ENCODE results near the gene SLC6A6.

The SLC6A6 gene

GRCh38 chr3:14372587-14372986, 29.8 kb upstream of the SLC6A6 start:
- DNase-seq = no peak

- DNase-seq = no peak
Measured at GRCh38 chr3:14373753-14374376, 28.5 kb upstream of the SLC6A6 start.

GRCh38 chr3:14374444-14374883, 27.9 kb upstream of the SLC6A6 start:
- DNase-seq = no peak

GRCh38 chr3:14375192-14375591, 27.2 kb upstream of the SLC6A6 start:
- DNase-seq = no peak

- DNase-seq = no peak
Measured at GRCh38 chr3:14376348-14377043, 25.9 kb upstream of the SLC6A6 start.

- no peak for DNase-seq
Measured at GRCh38 chr3:14377044-14377837, 25.2 kb upstream of the SLC6A6 start.

GRCh38 chr3:14377838-14378169, 24.6 kb upstream of the SLC6A6 start:
- DNase-seq = peak; percentile 53

GRCh38 chr3:14378415-14378814, 24.0 kb upstream of the SLC6A6 start:
- DNase-seq = no peak

- no peak for DNase-seq
Measured at GRCh38 chr3:14379843-14380242, 22.6 kb upstream of the SLC6A6 start.

- no peak for DNase-seq
Measured at GRCh38 chr3:14386254-14386653, 16.2 kb upstream of the SLC6A6 start.

- no peak for DNase-seq
Measured at GRCh38 chr3:14388201-14388600, 14.2 kb upstream of the SLC6A6 start.

GRCh38 chr3:14389166-14389606, 13.2 kb upstream of the SLC6A6 start:
- no peak for DNase-seq

- no peak for DNase-seq
Measured at GRCh38 chr3:14389716-14390115, 12.7 kb upstream of the SLC6A6 start.

- DNase-seq = no peak
Measured at GRCh38 chr3:14391033-14391432, 11.4 kb upstream of the SLC6A6 start.

GRCh38 chr3:14392231-14392630, 10.2 kb upstream of the SLC6A6 start:
- DNase-seq = no peak

GRCh38 chr3:14392803-14393319, 9.5 kb upstream of the SLC6A6 start:
- no peak for DNase-seq

- DNase-seq = no peak
Measured at GRCh38 chr3:14393440-14394106, 8.8 kb upstream of the SLC6A6 start.

- DNase-seq = no peak
Measured at GRCh38 chr3:14396031-14396692, 6.2 kb upstream of the SLC6A6 start.

- no peak for DNase-seq
Measured at GRCh38 chr3:14397046-14397445, 5.4 kb upstream of the SLC6A6 start.

- DNase-seq = no peak
Measured at GRCh38 chr3:14397531-14397930, 4.9 kb upstream of the SLC6A6 start.

GRCh38 chr3:14397940-14398796, 4.2 kb upstream of the SLC6A6 start:
- no peak for DNase-seq

- DNase-seq = no peak
Measured at GRCh38 chr3:14398797-14399106, 3.7 kb upstream of the SLC6A6 start.
